OCI-LY3 (cell line): Measurements from ENCODE around the gene IL22RA1.

Source experiments
- H2AFZ ChIP-seq: fragments of 200-600, 300-600 bp; shearing (Covaris generic); 2 replicates; pipeline ENCODE4 v1.6.0; 2014; ENCODE audit warnings: antibody characterized with exemption, low read depth, low read length
- H3K27ac ChIP-seq: fragments of 200-600, 300-600 bp; sonication (generic); 2 replicates; pipeline ENCODE4 v1.5.1; 2014; ENCODE audit warnings: mild to moderate bottlenecking, low read length, moderate library complexity, mixed read lengths
- H3K27me3 ChIP-seq: fragments of 200-600, 300-600 bp; sonication (generic); 2 replicates; pipeline ENCODE4 v1.6.1; 2014; ENCODE audit warnings: low read depth, low read length, mixed read lengths
- H3K36me3 ChIP-seq: fragments of 200-600, 300-600 bp; sonication (generic); replicated peaks from 2 replicates; pipeline ENCODE3; 2014; ENCODE audit warnings: low read depth, low read length, mixed read lengths
- H3K4me1 ChIP-seq: fragments of 300-600, 200-600 bp; sonication (generic); 2 replicates; pipeline ENCODE4 v1.6.1; 2014; ENCODE audit warnings: low read length, mixed read lengths
- H3K4me2 ChIP-seq: fragments of 200-600, 300-600 bp; sonication (generic); 2 replicates; pipeline ENCODE4 v1.6.1; 2014; ENCODE audit warnings: low read length, mixed read lengths
- H3K4me3 ChIP-seq: fragments of 300-600, 200-600 bp; sonication (generic); 2 replicates; pipeline ENCODE4 v1.5.1; 2014; ENCODE audit warnings: antibody characterized with exemption, mild to moderate bottlenecking, low read length, moderate library complexity
- H3K79me2 ChIP-seq: fragments of 300-600, 200-600 bp; shearing (Covaris generic); 2 replicates; pipeline ENCODE4 v1.6.1; 2014; ENCODE audit warnings: mild to moderate bottlenecking, low read length, mixed read lengths
- H3K9ac ChIP-seq: fragments of 300-600, 200-600 bp; shearing (Covaris generic); 2 replicates; pipeline ENCODE4 v1.6.0; 2014; ENCODE audit warnings: mild to moderate bottlenecking, low read length, moderate library complexity
- H3K9me3 ChIP-seq: fragments of 200-600, 300-600 bp; shearing (Covaris generic); 2 replicates; pipeline ENCODE4 v1.6.1; 2014; ENCODE audit warnings: low read length, mixed read lengths; ENCODE audit not compliant: insufficient read depth
- H4K20me1 ChIP-seq: fragments of 200-600, 300-600 bp; sonication (generic); 2 replicates; pipeline ENCODE4 v1.6.1; 2016; ENCODE audit warnings: low read length, mixed read lengths; ENCODE audit not compliant: insufficient read depth
- CTCF ChIP-seq: fragments of 200-600, 300-600 bp; sonication (generic); IDR thresholded peaks from 2 replicates; pipeline ENCODE4 v1.5.1; 2014; ENCODE audit warnings: antibody characterized with exemption, low read length, low read depth
- EZH2phosphoT487 ChIP-seq: fragments of 200-600 bp; shearing (Covaris generic); IDR thresholded peaks from 2 replicates; pipeline ENCODE4 v1.6.1; 2018; ENCODE audit warnings: antibody characterized with exemption, mixed run types, low read depth

IL22RA1 gene

GRCh38 chr1:24179251-24179840, 36.4 kb upstream of the IL22RA1 start:
- Histone ChIP-seq H3K9ac (no peak overlapping the region), H2AFZ (no peak overlapping the region), H3K4me2 (peak overlapping the region; percentile 50), H4K20me1 (peaks cover 81% of the 10 kb centered on the region), H3K36me3 (peaks cover 60% of the 10 kb centered on the region), H3K27me3 (no peaks in the 10 kb centered on the region), H3K4me1 (peaks cover 66% of the 10 kb centered on the region), H3K27ac (peak overlapping the region; percentile 19; the same call in 1 of the 2 replicates), H3K4me3 (no peak overlapping the region), H3K9me3 (peaks cover under 1% of the 10 kb centered on the region; the same call in 1 of the 2 replicates), H3K79me2 (peaks cover 100% of the 10 kb centered on the region)
- TF ChIP-seq CTCF: no peak
- no peak for TF ChIP-seq EZH2phosphoT487

- Histone ChIP-seq H3K27me3 (no peaks in the 10 kb centered on the region), H2AFZ (no peak overlapping the region), H3K9ac (no peak overlapping the region), H4K20me1 (peaks cover 74% of the 10 kb centered on the region), H3K4me1 (peaks cover 67% of the 10 kb centered on the region), H3K4me2 (no peak overlapping the region), H3K9me3 (peaks cover 4% of the 10 kb centered on the region; the same call in 1 of the 2 replicates), H3K36me3 (peaks cover 64% of the 10 kb centered on the region), H3K4me3 (no peak overlapping the region), H3K27ac (no peak overlapping the region), H3K79me2 (peaks cover 100% of the 10 kb centered on the region)
- TF ChIP-seq EZH2phosphoT487 (no peak), CTCF (no peak)
These were observed 35.5 kb upstream of the IL22RA1 start for GRCh38 chr1:24178407-24178806.

GRCh38 chr1:24177161-24177560, 34.2 kb upstream of the IL22RA1 start:
- Histone ChIP-seq H3K36me3 (peaks cover 72% of the 10 kb centered on the region), H3K9ac (peak overlapping the region; percentile 24; the same call in 1 of the 2 replicates), H3K4me2 (peak overlapping the region; percentile 69), H4K20me1 (peaks cover 65% of the 10 kb centered on the region), H3K4me3 (peak overlapping the region; percentile 51), H3K79me2 (peaks cover 100% of the 10 kb centered on the region), H3K9me3 (peaks cover 4% of the 10 kb centered on the region; the same call in 1 of the 2 replicates), H3K27ac (no peak overlapping the region), H2AFZ (no peak overlapping the region), H3K27me3 (no peaks in the 10 kb centered on the region), H3K4me1 (peaks cover 61% of the 10 kb centered on the region)
- TF ChIP-seq CTCF: no peak
- no peak for TF ChIP-seq EZH2phosphoT487

- Histone ChIP-seq H3K27ac (no peak overlapping the region), H3K9me3 (peaks cover 4% of the 10 kb centered on the region; the same call in 1 of the 2 replicates), H3K4me2 (no peak overlapping the region), H3K4me1 (peaks cover 54% of the 10 kb centered on the region), H3K4me3 (no peak overlapping the region), H3K36me3 (peaks cover 65% of the 10 kb centered on the region), H3K79me2 (peaks cover 99% of the 10 kb centered on the region), H3K9ac (no peak overlapping the region), H4K20me1 (peaks cover 53% of the 10 kb centered on the region), H2AFZ (no peak overlapping the region), H3K27me3 (no peaks in the 10 kb centered on the region)
- no peak for TF ChIP-seq EZH2phosphoT487
- TF ChIP-seq CTCF: no peak
These were observed 32.3 kb upstream of the IL22RA1 start for GRCh38 chr1:24175033-24175755.
